ENCODE data around the gene STPG2.

GRCh38 chr4:97923096-97923495 lies 220.2 kb downstream of the STPG2 start:
- TF ChIP-seq CTCF (conservative IDR thresholded peaks at IDR 0.05; ENCODE audit: low read length) (no peak), EZH2phosphoT487 (IDR thresholded peaks at IDR 0.05; ENCODE audit: borderline replicate concordance, low read depth, low read length) (no peak)
